NT2/D1 (cell line): ENCODE measurements around the gene CXXC5.

ENCODE experiments used
- SUZ12 ChIP-seq: IDR thresholded peaks from 2 replicates; pipeline ENCODE4 v1.6.1; 2011; ENCODE audit not compliant: insufficient read length, insufficient read depth; ENCODE audit errors: extremely low read depth
- YY1 ChIP-seq: IDR thresholded peaks from 2 replicates; pipeline ENCODE4 v1.6.1; 2011; ENCODE audit not compliant: insufficient read length, insufficient read depth
- ZNF274 ChIP-seq: IDR thresholded peaks from 2 replicates; pipeline ENCODE4 v1.6.1; 2011; ENCODE audit warnings: mild to moderate bottlenecking, low read depth, low read length

GRCh38 chr5:139690064-139690802, 42.1 kb downstream of the CXXC5 start:
- TF ChIP-seq ZNF274 = no peak
- TF ChIP-seq YY1 = no peak
- TF ChIP-seq SUZ12 = no peak
